ENCODE measurements around the gene CUTC.
"Not testable (repeated sequence)": the region's sequence is repeated elsewhere in the genome, so short reads cannot be mapped to it uniquely, and the experiment has no call there.

CUTC gene

DNA sequence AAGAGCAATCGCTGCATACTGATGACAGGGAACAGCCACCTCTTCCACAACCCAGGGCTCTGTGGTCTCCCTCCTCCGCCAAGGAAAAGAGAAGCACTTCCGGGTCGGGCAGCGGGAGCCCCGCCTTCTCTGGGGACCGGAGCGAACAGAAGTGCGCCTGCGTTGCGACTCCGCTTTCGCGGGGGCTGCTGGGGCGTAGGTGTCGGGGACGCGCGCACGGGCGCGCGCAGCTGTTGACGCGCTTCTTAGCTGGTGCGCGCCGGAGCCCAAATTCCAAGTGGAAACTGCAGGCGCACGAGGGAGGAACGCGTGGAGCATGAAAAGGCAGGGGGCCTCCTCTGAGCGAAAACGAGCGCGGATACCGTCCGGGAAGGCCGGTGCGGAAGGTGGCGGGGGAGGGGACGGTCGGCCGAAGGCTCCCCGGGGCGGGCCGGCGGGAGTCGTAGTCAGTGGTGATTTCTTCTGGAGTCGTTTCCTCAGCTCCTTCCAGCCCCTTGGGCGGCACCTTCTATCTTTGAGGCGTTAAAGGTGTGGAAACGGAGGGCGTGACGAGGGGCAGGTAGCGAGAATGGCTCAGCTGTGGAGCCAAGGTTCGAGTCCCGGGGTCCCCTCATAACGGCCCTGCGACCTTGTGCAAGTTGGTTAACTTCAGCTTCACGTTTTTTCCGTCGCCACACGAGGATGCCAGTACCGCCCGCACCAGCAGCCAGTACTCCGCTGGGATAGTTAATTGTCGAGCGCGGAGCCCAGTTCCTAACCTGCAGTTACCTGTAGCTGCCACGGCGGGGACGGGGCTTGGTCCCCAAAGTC, at the start of gene CUTC, which contains the start of gene COX15:
Gene CUTC, plus strand, starts transcription at position 202 of the 810 bp plus-strand sequence. Its CDS starts 115 bp downstream, at position 317.
Gene COX15, minus strand, starts transcription at position 95 of the 810 bp plus-strand sequence. Its CDS starts 78 bp downstream, at position 17.
- peak; percentile 99 for DNase-seq

DNA sequence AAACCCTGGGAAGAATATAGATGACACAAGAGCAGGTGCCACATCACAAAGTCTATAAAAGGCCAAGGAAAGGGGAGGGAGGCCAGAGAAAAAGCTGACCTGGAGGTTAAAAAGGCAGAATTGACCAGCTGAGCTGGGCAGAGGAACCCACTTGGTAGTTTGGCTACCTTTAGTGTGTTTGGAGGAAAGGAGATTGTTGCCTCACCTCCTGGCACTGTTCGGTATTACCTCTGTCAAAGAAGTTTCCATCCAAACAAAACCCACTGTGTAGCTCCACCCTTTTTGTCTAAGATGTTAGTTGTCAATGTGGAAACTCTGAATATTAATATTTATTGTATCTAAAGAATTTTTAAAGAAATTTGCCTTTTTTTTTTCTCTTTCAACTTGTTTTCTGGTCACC, 49.3 kb upstream of the CUTC start:
- no peak for DNase-seq

- no peak for DNase-seq
Observed at GRCh38 chr10:99685597-99685967, 46.5 kb upstream of the CUTC start.

DNA sequence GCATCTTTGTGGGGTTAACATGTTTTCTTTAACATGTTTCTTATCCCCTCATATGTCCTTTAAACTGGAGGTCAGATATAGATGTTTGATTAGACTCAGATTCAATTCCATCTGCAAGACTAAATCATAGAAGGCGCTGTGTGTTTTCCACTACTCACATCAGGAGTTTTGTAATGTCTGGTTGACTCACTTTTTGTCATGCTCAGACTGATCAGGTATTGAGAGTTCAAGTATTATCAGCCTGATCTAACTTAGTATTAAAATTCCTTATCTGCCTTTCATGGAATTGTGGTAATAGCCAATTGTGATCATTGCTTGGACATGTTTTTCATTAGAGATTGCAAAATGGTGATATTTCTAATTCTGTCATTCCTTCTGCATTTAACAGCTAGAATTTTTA, 42.6 kb upstream of the CUTC start:
- no peak for DNase-seq

DNA sequence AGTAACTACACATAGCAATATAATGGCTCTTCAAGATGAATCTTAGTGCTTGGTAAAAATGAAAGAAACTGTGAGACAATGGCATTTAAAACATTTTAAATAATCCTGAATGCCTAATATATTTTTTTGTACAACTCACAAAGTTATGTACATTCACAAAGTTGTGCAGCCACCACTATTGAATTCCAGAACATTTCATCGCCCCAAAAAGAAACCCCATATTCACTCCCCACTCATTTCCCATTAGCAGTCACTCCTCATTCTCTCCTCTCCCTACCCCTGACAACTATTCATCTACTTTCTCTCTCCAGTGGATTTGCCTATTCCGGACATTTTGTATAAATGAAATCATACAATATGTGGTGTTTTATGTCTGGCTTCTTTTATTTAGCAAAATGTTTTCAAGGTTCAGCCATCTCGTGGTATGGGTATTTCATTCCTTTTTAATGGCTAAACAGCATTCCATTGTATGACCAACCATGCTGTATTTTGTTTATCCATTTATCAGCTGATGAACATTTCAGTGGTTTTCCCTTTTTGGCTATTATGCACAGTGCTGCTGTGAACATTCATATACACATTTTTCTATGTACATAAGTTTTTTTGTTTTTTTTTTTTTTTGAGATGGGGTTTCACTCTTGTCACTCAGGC, 38.0 kb upstream of the CUTC start:
- no peak for DNase-seq

DNA sequence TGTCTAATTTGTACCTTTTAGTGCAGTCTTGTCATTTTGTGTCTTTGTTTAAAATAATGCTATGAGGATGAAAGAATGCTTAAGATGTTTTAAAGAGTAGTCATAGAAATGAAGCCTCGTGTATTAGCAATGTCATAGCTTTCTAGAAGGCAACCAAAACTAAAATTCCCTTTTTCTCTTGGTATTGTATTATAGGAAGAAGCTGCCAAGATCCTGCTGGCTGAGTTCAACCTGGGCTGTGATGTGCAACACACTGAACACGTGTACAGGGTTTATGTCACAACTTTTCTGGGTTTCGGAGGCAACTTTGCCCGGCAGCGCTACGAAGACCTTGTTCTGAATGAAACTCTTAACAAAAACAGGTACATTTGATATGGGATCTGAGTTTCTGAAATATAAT, 36.3 kb upstream of the CUTC start:
- DNase-seq = no peak

- no peak for DNase-seq
Observed at GRCh38 chr10:99698504-99699080, 33.4 kb upstream of the CUTC start.

DNA sequence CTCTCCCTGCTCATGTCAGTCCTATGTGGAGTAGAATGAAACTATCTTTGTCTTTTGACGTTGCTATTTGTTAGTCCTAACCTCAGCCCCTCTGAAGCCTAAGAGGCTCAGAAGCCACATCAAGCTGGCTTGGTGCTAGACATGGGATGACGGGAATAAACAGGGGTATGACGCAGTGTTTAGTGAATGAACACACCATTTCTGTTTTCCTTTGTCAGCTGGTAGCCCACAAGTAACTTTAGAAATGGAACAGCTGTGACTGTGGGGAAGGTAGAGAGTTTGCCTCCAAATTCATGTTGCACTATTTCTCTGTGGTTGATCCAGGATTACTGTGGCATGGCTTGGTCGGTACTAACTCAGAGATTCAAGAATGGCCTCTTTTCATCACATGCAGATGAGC, 31.4 kb upstream of the CUTC start:
- no peak for DNase-seq

DNA sequence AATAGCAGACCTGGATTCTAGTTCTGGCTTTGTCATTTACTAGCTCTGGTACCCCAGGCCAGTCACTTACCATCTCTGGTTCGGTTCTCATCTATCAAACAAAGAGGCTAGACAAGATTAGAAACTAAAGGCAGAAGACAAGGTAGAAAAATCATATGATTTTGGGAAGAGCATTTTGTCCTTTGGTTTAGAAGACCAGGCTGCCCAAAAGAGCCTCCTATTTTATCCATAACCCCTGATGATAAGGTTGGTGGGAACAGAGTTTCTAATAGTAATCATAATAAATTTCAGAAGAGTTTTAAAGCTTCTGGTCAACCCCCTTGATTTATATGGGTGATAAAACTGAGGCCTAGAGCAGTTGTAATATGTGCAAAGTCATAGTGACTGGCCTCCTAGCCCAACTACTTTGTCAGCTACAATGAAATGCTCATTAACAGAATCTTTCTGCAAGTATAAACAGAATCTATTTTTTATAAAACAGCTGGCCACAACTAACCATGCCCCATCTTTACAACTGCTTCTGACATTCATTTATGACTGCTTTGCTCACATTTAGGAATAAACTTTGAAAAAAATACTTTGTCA, 23.5 kb upstream of the CUTC start:
- no peak for DNase-seq

DNA sequence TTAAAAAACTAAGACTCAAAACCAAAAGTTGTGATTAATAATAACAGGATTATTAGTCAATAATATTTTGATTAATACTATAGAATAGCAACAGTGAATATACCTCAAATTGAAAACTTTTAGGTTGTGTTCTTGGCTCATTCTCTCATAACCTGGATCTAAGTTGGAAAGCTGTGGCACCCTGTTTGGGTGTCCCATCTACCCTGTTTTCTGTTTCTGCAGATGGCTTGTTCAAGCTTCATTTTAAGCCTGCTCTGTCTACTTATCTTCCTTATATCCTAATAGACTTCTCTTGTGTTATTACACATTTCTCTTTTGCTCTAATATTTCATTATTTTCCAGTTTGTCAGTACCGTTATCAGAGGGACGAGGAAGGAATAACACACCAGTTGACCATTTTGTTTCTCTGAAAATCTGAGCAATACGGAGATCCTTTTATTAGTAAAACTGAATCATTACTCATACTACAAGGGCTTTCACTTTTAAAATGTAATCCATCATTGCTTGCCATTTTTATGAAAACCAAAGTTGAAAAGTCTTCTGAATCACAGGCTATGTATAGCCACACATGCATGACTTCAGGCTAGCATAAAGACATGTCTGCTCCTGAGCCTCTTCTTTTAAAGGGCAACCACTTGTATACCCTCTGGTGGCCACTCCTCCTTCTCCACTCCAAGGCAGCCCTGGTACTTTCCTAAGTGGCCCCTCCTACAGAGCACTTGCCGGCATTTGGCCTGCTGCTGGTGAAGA, 22.4 kb upstream of the CUTC start:
- no peak for DNase-seq

- peak; percentile 75 for DNase-seq
Observed at GRCh38 chr10:99711129-99711719, 20.8 kb upstream of the CUTC start.

DNA sequence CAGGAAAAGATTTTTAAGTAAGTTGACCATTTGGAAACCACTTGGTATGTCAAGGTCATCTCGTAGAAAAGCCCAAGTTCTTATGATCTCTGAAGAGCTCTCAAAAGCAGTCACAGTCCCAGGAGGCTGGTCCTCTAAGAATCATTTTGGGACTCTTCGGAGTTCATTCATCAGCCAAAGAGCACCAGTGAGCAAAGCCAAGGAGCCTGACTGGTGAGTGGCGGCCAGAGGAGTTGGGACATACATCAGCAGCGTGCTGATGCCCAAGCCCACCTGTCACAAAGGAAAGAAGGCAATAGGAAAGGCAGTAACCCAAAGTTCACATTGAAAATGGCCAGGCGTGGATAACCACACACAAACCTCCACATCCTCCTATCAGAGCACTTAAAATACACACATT, 17.6 kb upstream of the CUTC start:
- no peak for DNase-seq

DNA sequence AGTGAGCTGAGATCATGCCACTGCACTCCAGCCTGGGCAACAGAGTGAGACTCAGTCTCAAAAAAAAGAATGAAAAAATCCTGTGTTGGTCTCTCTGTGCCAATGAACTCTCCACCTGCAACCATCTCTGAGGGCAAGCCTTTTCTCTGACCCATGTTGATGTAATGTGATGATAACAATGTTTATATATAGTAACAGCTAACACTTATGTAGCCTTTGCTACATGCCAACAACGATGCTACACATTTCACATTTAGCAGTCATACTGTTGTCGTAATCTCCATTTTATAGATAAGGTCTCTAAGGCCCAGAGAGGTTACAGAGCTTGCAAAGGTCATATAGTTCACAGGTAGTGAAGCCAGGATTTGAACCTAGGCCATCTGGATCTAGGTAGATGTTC, 11.6 kb upstream of the CUTC start:
- DNase-seq = no peak

GRCh38 chr10:99730026-99730425, 2.0 kb upstream of the CUTC start:
- no peak for DNase-seq

DNA sequence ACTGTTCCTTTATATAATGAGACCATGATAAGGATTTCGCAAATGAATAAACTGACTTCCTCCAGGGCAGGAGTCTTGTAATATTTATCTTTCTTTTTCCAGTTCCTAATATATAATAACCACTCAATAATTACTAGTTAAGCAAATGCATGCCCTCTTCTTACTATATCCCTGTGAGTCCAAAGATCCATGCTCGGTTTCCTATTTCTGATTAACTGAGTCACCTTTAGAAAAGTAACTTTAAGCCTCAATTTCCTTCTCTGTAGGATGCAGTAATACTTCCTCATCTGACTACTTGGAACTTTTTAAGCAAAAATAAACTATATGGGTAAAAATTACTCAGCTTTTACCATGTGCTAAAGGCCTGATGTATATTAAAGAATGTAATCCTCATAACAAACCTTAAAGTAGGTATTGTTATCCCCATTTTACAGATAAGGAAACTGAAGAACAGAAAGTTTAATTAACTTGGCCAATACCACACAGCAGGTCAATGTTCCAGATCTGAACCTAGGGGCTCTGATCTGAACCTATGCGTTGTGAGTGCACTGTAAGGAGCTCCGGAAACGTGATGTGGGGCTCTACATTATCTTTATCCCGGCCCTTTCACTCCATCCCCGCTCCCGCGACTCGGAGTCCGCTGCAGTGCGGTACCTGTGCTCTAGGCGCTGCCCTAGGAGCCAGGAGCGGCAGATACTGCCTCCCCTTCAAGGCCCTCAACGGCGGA, 565 bp upstream of the CUTC start:
- DNase-seq = no peak

DNA sequence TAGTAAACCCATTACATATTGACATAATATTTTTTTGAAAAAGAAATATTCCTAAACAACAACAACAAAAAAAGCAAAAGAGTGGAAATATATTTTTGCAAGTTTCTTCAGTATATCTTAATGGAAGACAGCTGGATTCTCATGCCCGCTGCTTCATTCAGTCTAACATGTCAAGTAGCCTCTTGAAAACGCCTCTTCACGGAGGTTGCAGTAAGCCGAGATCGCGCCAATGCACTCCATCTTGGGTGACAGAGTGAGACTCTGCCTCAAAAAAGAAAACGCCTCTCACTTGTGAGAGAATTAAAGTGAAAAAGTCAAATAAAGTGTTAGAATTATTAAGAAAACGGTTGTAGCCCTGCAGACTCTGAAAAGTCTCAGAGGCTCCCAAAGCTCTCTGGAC, 1.3 kb downstream of the CUTC start:
- no peak for DNase-seq

- DNase-seq = not testable (repeated sequence)
Observed at GRCh38 chr10:99734111-99734510, 2.1 kb downstream of the CUTC start.

DNA sequence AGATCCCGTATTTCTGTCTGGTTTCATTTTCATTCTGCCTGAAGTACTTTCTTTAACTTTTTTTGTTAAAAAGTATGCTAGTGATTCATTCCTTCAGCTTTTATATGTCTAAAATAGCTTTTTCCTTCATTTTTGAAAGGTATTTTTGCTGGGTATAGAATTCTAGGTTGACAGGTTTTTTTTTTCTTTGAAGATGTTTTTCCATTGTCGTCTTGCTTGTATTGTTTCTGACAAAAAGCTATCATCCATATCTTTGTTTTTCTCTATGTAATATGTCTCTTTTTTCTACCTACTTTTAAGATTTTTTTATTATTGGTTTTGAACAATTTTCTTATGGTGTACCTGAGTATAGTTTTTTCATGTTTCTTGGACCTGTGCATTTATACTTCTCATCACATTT, 8.2 kb downstream of the CUTC start:
- DNase-seq = peak; percentile 33

DNA sequence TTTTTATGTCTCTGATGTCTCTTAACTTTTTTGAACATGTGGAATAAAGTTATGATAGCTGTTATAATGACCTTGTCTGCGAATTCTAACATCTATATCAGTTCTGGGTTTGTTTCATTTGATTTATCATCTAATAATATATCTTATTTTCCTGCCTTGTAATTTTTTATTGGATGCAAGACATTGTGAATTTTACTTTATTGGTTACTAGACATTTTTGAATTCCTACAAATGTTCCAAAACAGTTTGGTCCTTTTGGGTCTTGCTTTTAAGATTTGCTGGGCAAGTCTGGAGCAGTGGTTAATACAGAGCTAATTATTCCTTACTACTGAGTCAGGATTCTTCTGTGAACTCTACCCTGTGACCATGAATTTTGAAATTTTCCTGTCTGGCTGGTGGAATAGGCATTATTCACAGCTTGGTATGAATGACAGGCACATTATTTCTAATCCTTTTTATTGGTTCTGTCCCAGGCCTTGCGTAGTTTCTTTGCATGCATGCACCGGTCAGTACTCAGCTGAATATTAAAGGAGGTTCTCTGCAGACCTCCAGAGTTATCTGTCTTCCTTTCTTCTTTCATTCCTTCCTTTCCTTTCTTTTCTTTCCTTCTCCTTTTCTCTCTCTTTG, 9.0 kb downstream of the CUTC start:
- no peak for DNase-seq

GRCh38 chr10:99742254-99742653, 10.2 kb downstream of the CUTC start:
- no peak for DNase-seq

DNA sequence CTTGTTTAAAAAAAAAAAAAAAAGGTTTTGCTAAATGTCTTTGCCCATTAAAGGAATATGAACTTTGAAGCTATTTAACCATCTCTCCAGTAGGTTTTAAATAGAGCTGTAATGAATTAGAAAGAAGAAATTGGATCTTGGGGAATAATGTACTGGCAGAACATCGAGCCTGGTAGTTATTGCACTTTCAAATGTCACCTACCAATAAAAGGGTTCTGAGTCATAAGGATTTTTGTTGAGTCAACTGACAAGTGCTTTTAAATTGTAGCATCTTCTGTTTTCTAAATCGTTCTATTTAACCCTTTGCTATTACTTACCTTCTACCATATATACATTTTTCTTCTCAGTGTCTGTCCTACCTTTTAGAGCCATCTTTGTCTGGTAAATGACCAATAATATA, 10.7 kb downstream of the CUTC start:
- DNase-seq = no peak

All from eye (tissue), 1 donor.